ENCODE results near the gene VPS37D. TPM values are rescaled to one million over a fixed set of nuclear protein-coding genes. Genes with fewer than 3 reads are reported as not detected.

VPS37D gene
- total and polyA plus RNA-seq, 2 of the 4 experiments (the other 2 are of a cell fraction), result 2.3 to 3.1 TPM

DNA sequence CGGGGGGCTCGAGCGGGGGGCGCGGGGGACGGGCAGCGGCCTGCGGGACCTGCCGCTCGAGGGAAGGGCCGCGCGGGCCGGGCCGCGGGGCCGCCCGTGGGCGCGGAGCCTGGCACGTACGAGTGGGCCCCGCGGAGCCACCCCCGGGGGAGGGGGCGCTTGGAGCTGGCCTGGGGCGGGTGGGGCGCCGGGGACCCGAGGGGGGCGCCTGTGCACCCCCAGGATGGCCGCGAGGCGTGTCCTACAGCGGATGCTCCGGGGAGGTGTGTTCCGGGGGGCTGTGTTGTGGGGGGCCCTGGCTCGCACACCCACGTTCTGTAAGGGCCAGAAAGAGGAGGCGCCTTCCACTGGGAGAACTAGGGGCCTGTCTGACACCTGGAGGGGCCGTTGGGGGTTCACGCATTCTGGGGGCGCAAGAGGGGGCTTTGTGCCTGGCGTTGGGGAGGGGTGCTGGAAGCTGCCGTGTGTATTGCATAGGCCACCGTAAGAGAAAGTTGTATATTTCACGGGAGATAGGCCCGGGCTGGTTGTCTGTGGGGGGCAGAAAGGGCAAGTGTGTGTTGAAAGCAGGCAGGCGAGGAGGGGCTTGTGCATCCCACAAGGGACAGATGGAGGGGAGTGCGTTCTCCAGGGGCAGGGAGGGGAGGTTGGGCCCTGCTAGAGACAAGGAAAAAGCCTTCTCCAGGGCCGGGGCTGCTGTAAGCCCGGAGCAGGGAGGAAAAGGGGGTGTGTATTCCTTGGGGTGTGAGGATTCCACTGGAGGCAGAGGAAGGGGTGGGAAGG lies 663 bp downstream of the VPS37D start:
- Histone ChIP-seq H3K4ac (ENCODE audit: low read depth, low read length) (0 out of 2 replicates have a peak overlapping the region, but pooled peaks have one; percentile 24), H3K36me3 (ENCODE audit: control insufficient read depth, insufficient read depth, low read length) (peaks cover 8% of the 10 kb centered on the region; the same call in 1 of the 2 replicates), H3K4me1 (ENCODE audit: control insufficient read depth, insufficient read depth, low read length) (no peaks in the 10 kb centered on the region; the same call in 1 of the 2 replicates), H3K9me3 (ENCODE audit: control insufficient read depth, insufficient read depth, low read length) (no peaks in the 10 kb centered on the region; the same call in 1 of the 2 replicates), H4K91ac (ENCODE audit: insufficient read depth, low read depth, low read length) (no peak overlapping the region), H3K23ac (ENCODE audit: low read depth, low read length) (peak overlapping the region; percentile 74; the same call in 1 of the 2 replicates), H2BK20ac (ENCODE audit: low read depth, low read length) (no peak overlapping the region), H2BK5ac (ENCODE audit: low read depth, low read length, poor library complexity, severe bottlenecking) (no peak overlapping the region), H3K56ac (ENCODE audit: extremely low read depth, insufficient read depth, low read length) (no peak overlapping the region), H2AK5ac (ENCODE audit: low read depth, low read length) (no peak overlapping the region), H4K20me1 (ENCODE audit: insufficient read depth, low read length) (no peaks in the 10 kb centered on the region), H2AFZ (replicated peaks; ENCODE audit: low read length, poor library complexity) (peak overlapping the region; percentile 95), H3K4me2 (ENCODE audit: low read depth, low read length) (peak overlapping the region; percentile 82), H3K27me3 (ENCODE audit: control insufficient read depth, insufficient read depth, low read length) (peaks cover 3% of the 10 kb centered on the region; the same call in 1 of the 2 replicates), H2AK9ac (replicated peaks; ENCODE audit: low read depth, low read length, poor library complexity) (peak overlapping the region; percentile 91), H3K4me3 (ENCODE audit: insufficient read depth, low read depth, low read length) (peak overlapping the region; percentile 84), H3K18ac (ENCODE audit: low read depth, low read length) (no peak overlapping the region; the same call in 1 of the 2 replicates), H3K9ac (ENCODE audit: low read depth, low read length) (peak overlapping the region; percentile 84), H3K79me1 (ENCODE audit: low read depth in 1 of 2, low read length in 2 of 2) (peaks cover 0 to 9% of the 10 kb centered on the region in 2 experiments; a peak in 1 of 4 replicates), H4K8ac (ENCODE audit: low read depth in 2 of 2, low read length in 2 of 2) (peak overlapping the region in 1 of 2 experiments; percentile 36; a peak in 2 of 4 replicates), H3K9me1 (ENCODE audit: insufficient read depth, low read length) (0 out of 2 replicates have a peak, but pooled peaks cover 2% of the 10 kb centered on the region), H3K14ac (replicated peaks; ENCODE audit: low read depth, low read length) (peak overlapping the region; percentile 73), H2BK120ac (ENCODE audit: low read depth, low read length) (no peak overlapping the region), H4K5ac (ENCODE audit: low read depth, low read length) (0 out of 2 replicates have a peak overlapping the region, but pooled peaks have one; percentile 35), H2BK15ac (ENCODE audit: low read depth, low read length) (no peak overlapping the region), H3K27ac (ENCODE audit: insufficient read depth, low read length) (peak overlapping the region; percentile 14)
- ChIA-PET POLR2A (ENCODE audit: unreplicated experiment) (no interaction called here), CTCF (interaction anchor here (0.6 to 0.7 kb wide), 5 partner anchors 34 to 186 kb away, joined by 3 read pairs; no protein-coding TSS in a partner anchor)
- BruUV-seq (replicated peaks), result no TSS peak
- intact Hi-C loops (cut with micrococcal nuclease), result loop anchor here (5.0 kb wide), 3 partner anchors 41 to 146 kb away; partner anchors contain the start of genes BAZ1B and STX1A
- in situ Hi-C loops (cut with MboI; ENCODE audit: low sequenced_read_pairs), result no loop called here
- ATAC-seq (ENCODE audit: low read depth), result peak; percentile 11
- no peak for DNase-seq
- 2% methylated on average over 11 of the region's 52 CpGs; no CpG with 5 or more reads in 1 of the 2 experiments for WGBS, 2 experiments (ENCODE audit: extremely low coverage in 2 of 2, insufficient read length in 1 of 2)
- no peak for TF ChIP-seq RAD21 (IDR thresholded peaks at IDR 0.05; ENCODE audit: low read length)
- TF ChIP-seq CHD1 (IDR thresholded peaks at IDR 0.05; ENCODE audit: low read depth, low read length), result no peak
- dilution Hi-C loops (cut with HindIII; ENCODE audit: low sequenced_read_pairs, unreplicated experiment), result no loop called here

All from IMR-90 (cell line).